NCI-H2227 treated with DMSO at 0.1 percent for 48 hours (cell line): ENCODE results near the gene PHACTR1.

Source experiments
- DNase-seq: peaks from one replicate; lab custom pipeline; 2025; lab: John Stamatoyannopoulos, UW

The PHACTR1 gene

DNA sequence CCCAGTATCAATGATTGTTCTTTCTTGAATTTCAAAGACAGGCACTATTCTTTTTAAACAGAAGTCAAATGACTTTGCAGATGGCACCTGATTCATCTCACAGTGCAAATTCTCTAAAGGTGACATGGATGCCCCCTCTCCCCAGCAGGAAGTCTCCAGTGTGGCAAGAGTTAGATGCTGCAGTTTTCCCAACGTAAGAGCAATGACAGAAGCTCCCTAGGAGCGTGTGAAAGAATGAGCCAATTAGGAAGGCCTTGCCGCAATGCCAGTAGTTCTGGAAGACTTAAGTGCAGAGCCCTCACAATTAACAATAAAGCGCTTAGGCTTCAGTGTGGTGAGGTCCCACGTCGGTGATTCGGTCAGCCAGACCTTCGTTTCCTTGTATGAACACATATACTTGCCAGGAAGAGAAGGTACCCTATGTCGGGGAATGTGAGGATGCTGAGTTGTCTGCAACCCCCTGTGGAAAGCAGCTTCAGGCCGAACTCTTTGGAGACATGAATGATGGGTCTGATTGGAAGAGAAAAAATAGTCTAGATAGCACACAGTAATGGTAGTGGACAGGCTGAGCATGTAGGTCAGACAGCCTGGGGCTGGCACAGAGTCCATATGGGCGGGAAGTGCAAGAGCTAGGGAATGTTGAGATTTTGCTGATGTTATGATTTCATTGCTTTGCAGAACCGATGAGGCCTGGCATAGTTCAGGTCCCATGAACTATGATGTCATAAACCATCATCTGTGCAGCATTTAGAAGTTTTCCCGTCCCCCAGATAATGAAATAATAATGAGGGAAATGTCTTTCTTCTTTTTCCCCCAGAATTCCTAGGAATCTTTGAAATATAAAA is 132.6 kb downstream of the PHACTR1 start:
- no peak for DNase-seq

DNA sequence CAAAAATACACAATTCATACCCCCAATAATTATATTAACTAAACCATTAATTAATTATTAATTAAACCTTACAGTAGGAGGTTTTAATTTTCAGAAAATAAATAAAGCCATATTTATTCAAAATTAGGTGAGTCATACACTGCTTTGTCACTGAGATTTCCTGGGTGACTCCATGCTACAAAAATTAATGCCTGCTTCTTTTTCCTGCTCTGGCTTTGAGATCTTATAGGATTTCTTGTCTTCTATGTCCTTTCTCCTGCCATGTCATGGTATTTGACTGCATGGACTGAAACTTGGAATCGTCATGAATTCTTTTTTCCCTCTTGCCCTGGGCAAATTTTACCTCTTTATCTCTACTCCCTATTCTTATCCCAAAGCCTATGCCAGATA is 133.2 kb downstream of the PHACTR1 start:
- no peak for DNase-seq

DNA sequence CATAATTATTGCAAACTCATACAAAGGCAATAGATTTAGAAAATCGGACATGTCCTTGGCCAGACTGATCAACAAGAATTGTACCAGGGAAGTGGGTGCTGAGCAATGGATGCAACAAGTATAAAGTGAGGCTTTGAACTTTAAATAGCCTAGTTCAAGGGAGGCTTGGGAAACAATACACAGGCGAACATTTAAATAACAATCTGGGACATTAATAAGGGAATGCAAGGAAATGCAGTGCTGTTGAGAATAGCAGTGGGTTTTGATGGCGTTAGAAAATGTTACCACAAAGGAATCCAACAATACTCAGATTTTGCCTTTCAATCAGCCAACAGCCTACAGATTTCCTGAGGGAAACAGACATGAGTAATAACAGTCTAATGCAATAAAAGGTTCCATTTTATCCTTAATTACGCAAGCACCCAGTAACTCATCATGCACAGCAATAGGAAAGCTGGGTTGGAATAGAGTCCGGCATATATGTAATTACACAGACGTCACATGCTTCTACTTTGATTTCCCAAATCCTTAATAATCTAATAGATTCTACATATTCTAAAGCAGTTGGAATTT is 134.6 kb downstream of the PHACTR1 start:
- no peak for DNase-seq

DNA sequence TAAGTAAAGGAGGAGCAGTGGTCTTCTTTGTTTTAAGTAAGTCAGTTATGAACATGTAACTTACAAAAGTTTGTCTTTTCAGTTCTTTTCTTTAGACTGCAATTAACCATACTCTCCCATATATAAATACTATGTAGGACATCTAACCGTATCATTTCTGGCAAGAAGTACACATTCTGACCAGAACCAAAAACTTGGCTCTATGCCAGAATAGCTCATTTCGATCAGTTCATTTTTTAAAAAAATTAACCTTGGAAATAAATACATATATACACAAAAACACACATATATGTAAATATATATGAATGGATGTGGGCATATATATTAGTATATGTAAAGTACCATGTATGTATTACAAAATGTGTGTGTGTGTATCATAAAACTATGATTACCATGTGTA is 145.0 kb downstream of the PHACTR1 start:
- no peak for DNase-seq

DNA sequence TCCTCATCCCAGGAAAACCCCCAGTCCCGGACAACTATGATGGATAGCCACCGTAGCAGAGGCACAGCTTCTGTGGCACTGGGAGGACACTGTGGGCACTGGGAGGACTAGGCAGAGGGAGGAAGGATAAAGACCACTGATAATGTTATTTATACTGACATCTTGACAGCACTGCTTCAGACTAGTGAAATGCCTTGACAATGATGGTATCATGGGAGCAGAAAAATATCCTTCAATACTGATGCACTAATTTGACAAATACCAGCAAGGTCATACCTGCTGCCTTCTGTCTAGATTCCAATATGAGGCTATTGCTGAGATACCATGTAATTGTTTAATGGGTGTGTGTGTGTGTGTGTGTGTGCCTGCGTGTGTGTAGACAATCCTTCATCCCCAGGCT is 148.6 kb downstream of the PHACTR1 start:
- DNase-seq, result no peak

DNA sequence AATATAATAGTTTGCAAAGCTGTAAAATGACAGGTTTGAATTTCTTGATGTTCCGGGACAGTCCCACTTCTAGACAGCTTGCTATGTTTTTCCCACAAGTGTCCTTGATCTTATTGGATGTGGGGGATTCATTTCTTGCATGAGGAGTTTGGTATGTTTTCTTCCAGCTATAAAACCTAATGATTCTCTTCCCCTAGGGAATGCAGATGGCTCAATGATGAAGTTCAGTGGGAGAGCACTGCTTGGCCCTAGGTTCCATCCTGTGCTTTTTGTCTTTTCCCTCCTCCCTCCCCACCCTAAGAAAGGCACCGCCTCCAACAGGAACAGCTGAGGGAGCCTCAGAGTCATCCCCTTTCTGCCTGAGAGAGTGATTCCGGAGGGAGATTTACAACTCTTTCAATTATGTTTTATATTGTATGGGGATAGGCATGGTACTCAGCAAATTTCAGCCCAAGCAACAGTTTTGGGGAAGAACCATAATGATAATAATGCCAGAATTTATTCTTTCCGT is 149.2 kb downstream of the PHACTR1 start:
- DNase-seq, result no peak

DNA sequence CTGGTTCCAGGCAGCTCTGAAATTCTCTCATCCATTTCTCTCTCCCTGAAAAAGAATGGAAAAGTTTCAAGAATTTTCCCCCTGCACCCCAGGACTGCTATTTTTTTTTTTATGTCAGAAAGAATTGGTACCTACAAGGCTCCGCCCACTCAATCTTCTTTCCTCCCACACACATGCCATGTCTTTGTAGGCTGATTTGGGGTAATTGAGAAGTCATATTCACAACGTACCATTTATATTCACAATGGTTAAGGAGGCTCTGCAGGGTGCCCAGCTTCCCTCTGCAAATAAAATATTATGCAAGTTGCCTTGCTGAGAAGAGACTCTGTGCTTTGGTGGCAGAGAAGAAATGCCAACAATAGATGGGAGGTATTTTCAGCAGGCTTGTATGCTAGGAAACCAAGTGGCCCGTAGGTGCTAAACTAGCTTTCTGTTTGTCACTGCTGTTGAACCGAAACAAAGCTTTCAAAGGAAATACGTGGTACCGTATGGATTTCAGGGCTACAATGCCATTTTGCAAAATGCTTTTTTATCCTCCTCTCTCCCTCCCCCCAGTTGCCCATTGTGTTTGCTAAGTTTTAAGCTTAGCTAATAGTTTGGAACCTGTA is 150.0 kb downstream of the PHACTR1 start:
- peak; percentile 63 for DNase-seq

DNA sequence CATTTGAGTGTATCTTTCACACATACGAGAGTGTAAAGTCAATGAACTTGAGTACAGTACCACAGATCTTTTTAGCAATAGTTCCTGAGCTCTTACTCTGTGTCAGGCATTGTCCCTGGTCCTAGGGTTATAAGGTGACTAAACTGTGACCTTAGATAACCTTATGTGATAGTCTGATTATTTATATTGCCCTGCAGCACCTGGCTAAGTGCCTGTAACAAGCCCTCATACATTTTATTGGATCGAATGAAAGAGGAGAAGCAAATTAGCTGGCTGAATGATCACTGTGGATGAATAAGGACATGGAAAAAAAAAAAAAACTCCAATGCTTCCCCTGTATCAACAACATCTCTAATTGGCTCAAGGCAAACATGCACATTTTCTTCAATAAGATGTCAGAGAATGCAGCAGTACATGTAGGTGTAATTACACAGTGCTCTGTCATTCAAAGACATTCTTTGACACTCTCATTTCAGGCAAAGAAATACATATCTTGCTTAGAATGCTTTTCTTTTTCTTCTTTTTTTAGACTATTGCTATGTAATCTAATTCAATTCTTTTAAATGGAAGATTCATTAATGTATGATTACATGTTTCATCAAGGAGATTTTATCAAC is 153.4 kb downstream of the PHACTR1 start:
- no peak for DNase-seq

DNA sequence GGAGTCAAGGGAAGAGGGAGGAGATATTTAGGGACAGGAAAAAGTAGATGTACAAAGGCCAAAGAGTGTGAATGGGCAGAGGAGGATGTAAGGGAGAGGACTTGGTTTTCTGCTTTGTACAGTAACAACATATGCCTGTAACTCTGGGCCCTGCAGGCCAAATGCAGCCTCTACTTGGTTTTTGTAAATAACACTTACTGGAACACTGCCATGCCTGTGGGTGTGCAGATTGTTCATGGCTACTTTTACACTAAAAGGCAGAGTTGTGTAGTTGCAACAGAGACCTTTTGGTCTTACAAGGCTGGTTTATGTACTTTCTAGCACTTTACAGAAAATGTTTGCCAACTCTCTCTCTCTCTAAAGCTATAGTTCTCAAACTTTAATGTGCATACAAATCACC is 157.1 kb downstream of the PHACTR1 start:
- no peak for DNase-seq

DNA sequence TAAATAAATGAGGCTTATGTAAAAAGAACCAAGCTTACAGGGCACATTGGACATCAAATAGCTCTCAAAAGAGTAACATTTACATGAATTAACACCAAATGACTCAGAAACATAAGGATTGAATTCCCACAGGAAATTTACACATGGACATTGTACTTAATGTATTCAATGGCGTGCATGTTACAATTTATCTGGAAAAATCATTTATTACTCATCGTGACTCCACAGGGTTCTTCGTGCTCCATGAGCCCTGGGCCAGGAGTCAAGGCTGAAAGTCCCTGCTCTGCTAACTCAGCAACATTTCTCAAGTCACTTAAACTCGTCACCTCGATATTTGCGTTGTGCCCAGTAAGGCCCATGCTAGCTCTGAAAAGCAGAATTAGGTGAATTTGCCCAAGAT is 158.5 kb downstream of the PHACTR1 start:
- DNase-seq, result no peak

DNA sequence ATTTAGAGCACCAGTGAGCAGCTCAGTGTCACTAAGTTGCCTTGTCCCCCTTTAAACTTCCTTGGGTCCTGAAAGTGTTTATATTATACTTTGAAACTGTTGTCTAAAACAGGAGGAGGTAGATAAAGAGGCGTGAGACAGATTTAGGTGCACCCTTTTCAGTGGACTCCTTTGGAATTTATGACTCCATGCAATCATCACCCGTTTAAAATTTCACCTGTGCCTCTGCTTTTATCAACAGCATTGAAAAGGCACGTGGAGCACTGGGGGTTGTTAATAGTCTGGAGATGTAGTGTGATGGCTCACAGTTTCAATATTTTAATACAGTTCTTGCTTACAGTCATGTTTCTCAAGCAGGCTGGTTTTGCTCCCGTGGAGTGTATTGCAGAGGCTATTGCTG is 162.2 kb downstream of the PHACTR1 start:
- no peak for DNase-seq

DNA sequence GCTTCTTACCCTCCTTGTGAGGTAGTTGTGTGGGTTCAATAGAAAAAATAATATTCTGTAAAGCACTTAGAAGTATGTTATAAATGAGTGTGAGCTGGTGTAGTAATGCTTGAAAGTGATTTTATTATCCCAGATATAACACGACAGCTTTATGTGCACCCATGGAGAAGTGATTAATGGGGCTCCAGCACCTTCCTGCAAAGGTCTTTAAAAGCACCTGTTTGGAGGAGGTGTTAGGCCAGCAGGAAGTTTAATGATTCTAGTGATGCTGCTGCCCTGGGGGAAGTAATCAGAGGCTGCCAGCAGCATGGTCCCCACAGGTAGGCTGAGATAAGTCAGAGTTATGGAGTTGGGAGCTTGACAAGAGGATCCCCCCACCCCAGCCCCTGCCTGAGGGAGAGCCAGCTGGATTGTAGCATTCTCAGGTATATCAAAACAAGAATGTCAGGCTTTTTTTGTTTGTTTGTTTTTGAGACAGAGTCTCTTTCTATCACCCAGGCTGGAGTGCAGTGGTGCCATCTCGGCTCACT is 166.3 kb downstream of the PHACTR1 start:
- DNase-seq, result no peak

DNA sequence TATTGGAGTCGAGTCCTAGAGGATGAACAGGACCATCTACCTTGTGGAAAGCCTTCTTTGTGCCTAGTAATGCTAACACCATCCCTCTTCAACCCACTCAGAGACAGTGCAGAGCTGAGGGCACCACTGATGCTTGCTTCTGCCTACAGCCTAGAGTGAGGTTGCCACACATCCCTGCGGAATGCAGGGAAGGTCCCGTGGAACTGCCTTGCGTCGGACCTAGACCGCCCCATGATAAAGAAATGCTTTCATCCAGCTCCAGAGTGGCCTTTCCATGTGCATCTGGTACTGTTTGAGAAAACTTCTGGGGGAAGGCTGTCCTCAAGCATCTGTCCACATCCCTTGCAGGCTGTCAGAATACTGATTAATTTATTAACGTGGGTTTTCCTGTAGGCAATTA is 168.4 kb downstream of the PHACTR1 start:
- no peak for DNase-seq

DNA sequence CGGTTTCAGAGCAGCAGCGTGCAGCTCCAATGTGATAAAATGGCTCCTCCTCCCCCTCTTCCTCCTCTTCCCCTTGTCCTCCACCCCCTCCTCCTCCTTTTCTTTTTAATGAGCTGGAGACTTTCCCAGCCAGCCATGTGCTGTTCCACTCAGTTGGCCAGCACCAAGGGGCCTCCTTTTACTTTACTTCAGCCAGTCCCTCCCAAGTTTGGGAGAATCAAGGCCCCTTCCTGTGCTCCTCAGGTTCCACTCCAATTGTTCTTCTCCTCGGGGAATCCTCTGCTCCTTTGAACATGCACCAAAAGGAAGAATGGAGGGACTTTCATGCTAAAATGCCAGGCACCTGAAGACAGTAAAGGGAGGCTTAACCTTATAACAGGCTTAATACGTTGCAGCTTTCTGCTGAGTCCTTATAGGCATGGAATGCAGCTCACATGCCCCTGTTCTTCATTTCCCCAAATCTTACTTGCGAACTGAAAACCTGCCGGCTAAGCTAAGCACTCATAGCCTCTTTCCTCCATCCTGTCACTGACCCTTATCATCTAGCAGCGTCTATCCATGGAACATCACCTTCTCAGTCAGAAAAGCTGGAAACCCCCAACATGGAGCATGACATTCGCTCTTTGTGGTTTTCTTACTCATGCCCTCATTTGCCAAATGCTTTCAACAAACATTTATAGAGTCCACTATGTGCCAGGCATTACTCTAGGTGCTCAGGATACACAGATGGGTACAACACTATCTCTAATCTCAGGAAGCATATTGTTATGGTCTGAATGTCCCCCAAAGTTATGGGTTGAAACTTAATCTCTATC is 170.6 kb downstream of the PHACTR1 start:
- DNase-seq, result no peak

DNA sequence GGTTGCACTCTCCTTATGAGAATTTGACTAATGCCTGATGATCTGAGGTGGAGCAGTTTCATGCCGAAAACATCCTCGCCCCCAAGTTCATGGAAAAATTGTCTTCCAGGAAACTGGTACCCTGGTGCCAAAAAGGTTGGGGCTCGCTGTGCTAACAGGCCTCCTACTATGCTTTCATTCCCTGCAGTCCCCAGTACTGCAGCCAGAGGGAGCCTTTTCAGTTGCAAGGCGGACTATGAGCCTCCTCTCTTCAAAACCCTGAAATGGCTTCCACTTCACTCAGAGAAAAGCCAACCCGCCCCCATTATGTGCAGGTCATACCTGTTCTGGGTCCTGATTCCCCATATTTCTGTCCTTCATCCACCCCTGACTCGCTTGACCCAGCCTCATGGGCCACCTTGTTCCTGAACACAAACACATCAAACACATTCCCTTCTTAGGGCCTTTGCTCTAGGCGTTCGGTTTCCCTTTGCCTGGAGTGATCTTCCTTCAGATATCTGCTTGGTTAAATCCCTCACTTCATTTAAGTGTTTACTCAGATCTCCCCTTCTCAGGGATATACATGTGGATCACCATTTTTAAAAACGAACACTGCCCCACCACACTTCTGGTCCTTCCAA is 173.7 kb downstream of the PHACTR1 start:
- no peak for DNase-seq

DNA sequence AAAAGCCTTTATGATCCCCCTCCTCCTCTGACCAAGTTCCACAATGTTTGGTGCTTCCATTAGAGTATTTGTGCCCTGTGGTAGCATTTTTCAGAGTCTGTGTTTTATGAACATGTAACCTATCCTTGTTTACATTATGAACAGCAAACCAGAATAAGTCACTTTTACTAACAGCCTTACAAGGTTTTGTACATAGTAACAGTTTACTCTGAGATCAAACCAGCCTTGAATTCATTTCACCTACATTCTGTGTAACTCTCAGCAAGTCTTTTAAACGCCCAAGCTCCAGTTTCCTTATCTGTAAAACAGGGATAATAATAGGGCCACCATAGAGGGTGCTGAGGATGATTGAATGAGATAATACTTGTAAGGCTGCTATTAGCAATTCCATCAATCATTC is 175.0 kb downstream of the PHACTR1 start:
- DNase-seq, result no peak

DNA sequence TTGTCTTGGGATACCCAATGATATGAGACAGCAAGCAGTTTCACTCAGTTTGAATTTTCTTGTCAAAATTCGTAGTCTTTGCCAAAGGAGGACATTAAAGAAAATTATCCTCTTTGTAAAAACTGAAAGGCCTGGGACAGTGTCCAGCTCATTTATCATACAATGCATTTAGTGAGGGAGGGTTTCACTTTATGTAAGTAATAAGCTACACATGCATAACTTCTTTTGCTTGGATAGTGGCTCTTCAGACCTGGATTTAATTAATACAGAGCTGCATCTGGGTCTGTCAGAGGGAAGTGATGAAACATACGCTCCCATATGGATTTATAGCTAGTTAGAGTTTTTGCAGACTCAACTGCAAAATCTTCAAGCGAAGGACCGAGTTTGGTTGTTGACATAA is 175.6 kb downstream of the PHACTR1 start:
- DNase-seq, result no peak

DNA sequence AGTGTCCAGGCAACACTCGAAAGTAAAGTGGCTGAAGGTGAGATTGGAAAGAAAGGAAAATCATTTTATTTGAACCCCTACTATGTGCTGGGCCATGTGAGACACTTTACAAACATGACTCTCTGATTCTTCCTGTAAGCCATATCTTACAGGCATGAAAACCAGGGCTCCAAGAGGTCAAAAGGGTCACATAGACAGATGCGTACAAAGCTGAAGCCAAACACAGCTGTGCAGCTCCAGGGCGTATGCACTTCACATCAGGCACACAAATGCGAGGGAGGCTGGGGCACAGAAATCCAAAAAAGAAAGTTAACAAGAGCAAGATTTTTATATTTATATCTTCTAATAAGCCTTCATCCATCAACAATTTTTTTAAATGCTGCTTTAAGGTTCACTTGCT is 176.5 kb downstream of the PHACTR1 start:
- no peak for DNase-seq

DNA sequence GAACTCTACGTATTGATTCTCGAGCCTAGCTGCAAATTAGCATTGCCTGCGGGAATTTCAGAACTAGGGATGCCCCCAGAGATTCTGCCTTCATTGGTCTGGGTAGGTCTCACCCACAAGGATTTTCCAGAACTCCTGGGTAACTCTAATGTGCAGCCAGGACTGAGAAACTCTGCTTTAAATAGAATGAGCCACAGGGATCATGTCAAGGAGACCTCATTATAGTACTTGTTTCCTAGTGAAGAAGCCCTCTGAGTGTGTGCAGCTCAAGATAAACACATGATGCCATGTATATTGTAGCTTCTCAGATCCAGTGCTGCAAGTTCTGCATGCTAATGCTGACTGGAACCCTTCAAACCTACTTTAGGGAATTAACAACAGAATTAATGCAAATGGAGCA is 179.2 kb downstream of the PHACTR1 start:
- DNase-seq, result no peak

DNA sequence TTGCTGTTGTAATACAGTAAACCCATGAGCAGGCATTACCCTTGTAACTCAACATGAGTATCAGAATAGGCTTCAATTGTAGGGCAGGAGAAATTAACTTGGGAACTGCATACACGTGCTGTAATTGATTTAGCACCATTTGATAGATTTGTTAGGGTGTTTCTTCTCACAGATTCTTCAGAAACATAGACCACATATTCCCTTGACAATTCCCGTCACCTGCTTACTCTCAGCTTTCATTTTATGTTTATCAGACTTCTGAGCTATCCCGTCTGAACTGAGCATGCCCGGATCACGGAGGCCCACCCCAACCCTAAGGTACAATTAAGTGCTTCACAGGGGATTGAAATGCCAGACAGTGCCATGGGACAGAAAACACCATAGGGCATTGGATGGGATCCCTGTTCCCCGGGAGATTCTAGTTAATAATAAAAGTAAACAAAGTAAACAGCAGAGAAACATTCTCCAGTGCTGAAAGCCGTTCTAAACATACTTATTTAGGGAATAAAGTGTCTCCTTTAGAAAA is 179.7 kb downstream of the PHACTR1 start:
- no peak for DNase-seq

DNA sequence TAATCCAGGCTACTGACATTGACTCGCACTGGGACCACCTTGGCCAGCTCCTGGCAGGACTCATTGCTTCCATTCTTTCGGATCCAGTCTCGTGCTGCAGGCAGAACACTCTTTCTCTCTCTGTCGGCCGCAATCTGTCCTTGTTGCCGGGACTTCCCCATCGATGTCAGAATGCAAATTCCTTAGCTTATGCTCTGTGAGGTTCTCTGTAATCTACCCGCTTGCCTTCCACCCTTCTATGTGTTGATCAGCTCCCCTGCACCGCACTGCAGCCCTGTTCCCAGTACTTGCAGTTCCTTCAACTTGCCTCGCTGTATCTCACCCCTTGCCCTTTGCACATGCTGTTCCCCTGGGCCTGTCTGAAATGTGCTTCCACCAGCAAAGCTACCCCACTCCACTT is 182.0 kb downstream of the PHACTR1 start:
- DNase-seq, result no peak
